Measurements from ENCODE around the gene EPHA6. TPM values are rescaled to one million over a fixed set of nuclear protein-coding genes. Genes with fewer than 3 reads are reported as not detected.
A peak's percentile ranks its signal among the peaks of the same experiment; 100 is the strongest.

Gene EPHA6
- total RNA-seq, 1 experiment from 2014 or later, result 0.61 TPM

- Mint-ChIP-seq H3K4me3 (no peak overlapping the region), H3K9me3 (no peaks in the 10 kb centered on the region), H3K36me3 (ENCODE audit: insufficient read depth in 1 of 3, low read depth in 3 of 3) (no peaks in the 10 kb centered on the region; a peak in 1 of 7 replicates), H3K27ac (peak overlapping the region; percentile 20 to 93 (median 91); a peak in 6 of 7 replicates), H3K27me3 (ENCODE audit: low read depth) (no peaks in the 10 kb centered on the region), H3K4me1 (peaks cover 8% of the 10 kb centered on the region in 2 experiments)
- Histone ChIP-seq H4K5ac (ENCODE audit: insufficient read length, low read depth, low read length) (no peak overlapping the region), H2BK20ac (ENCODE audit: low read depth, low read length, poor library complexity, severe bottlenecking) (no peak overlapping the region), H3K14ac (ENCODE audit: insufficient read depth, low read length) (no peak overlapping the region; the same call in 1 of the 2 replicates), H3K18ac (ENCODE audit: insufficient read length, low read depth, low read length) (peak overlapping the region; percentile 15), H4K20me1 (ENCODE audit: control insufficient read depth, insufficient read depth, insufficient read length) (no peaks in the 10 kb centered on the region), H3K79me2 (ENCODE audit: insufficient read depth, low read length) (no peaks in the 10 kb centered on the region), H2BK15ac (ENCODE audit: low read depth, low read length) (no peak overlapping the region), H3K9me3 (ENCODE audit: control insufficient read depth, low read depth, low read length) (no peaks in the 10 kb centered on the region), H3K56ac (ENCODE audit: insufficient read length, low read depth, low read length) (no peak overlapping the region), H3K27ac (ENCODE audit: insufficient read length, low read depth, low read length) (peak overlapping the region; percentile 48), H3K23ac (ENCODE audit: insufficient read length, low read depth, low read length) (no peak overlapping the region), H4K91ac (ENCODE audit: insufficient read length, low read depth, low read length) (no peak overlapping the region), H3K9ac (ENCODE audit: extremely low read depth, insufficient read length, low read length) (no peak overlapping the region), H3T11ph (ENCODE audit: low read length) (no peak overlapping the region), H3K27me3 (ENCODE audit: insufficient read depth, low read length) (no peaks in the 10 kb centered on the region), H3K4ac (ENCODE audit: low read depth, low read length) (no peak overlapping the region), H2AK5ac (ENCODE audit: insufficient read length, low read length) (no peak overlapping the region), H3K23me2 (ENCODE audit: insufficient read length, low read depth, low read length, poor library complexity, severe bottlenecking) (no peaks in the 10 kb centered on the region), H3K4me2 (ENCODE audit: insufficient read depth, insufficient read length, low read length) (no peak overlapping the region), H2AFZ (ENCODE audit: low read length) (no peak overlapping the region), H4K8ac (replicated peaks; ENCODE audit: insufficient read length, low read depth, low read length) (no peak overlapping the region), H2BK12ac (ENCODE audit: insufficient read length, low read depth, low read length) (no peak overlapping the region), H2BK120ac (ENCODE audit: low read depth, low read length, poor library complexity, severe bottlenecking) (peak overlapping the region; percentile 1), H3K4me1 (ENCODE audit: insufficient read depth, low read length) (no peaks in the 10 kb centered on the region; the same call in 1 of the 2 replicates), H3K79me1 (ENCODE audit: insufficient read depth, low read depth, low read length, poor library complexity, severe bottlenecking) (no peaks in the 10 kb centered on the region), H2BK5ac (ENCODE audit: insufficient read length, low read length) (no peak overlapping the region)
- TF ChIP-seq, protein P1, sequence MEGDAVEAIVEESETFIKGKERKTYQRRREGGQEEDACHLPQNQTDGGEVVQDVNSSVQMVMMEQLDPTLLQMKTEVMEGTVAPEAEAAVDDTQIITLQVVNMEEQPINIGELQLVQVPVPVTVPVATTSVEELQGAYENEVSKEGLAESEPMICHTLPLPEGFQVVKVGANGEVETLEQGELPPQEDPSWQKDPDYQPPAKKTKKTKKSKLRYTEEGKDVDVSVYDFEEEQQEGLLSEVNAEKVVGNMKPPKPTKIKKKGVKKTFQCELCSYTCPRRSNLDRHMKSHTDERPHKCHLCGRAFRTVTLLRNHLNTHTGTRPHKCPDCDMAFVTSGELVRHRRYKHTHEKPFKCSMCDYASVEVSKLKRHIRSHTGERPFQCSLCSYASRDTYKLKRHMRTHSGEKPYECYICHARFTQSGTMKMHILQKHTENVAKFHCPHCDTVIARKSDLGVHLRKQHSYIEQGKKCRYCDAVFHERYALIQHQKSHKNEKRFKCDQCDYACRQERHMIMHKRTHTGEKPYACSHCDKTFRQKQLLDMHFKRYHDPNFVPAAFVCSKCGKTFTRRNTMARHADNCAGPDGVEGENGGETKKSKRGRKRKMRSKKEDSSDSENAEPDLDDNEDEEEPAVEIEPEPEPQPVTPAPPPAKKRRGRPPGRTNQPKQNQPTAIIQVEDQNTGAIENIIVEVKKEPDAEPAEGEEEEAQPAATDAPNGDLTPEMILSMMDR (conservative IDR thresholded peaks at IDR 0.05), result no peak
- no CpG with 5 or more reads among the region's 1 CpG for WGBS (ENCODE audit: extremely low coverage, insufficient read length, low lambda C conversion rate)
- no peak for DNase-seq
Observed at GRCh38 chr3:97439373-97439772, 625.0 kb downstream of the EPHA6 start.
